ENCODE results near the gene PLCG1. TPM values are rescaled to one million over a fixed set of nuclear protein-coding genes. Genes with fewer than 3 reads are reported as not detected.

The PLCG1 gene
- total RNA-seq, 1 donor from 2014 or later: 89.3 TPM

DNA sequence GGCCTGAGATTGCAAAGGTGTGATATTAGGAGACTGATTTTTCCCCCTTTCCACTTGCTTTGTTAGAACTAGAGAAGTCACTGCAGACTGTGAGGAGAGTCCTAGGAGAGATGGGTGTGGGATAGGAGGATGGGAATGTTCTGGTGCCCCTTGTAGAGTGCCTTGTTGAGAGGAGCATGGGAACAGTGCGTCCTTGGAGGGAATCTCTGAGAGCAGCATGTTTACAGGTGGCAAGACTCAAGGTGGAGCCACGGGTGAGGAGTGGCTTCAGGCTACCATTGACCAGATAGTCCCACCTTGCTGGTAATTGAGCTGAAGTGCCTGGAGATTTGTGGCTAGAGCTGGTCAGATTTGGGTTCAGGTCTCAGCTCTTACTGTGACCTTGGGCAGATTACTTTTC, 6.0 kb downstream of the PLCG1 start:
- Histone ChIP-seq H3K36me3 (ENCODE audit: control insufficient read depth, insufficient read depth, low read length) (no peaks in the 10 kb centered on the region), H3K27me3 (ENCODE audit: control insufficient read depth, insufficient read depth, low read length) (no peaks in the 10 kb centered on the region), H3K4me3 (ENCODE audit: low read depth, low read length) (no peak overlapping the region)
- DNase-seq (ENCODE audit: low read depth): no peak
- TF ChIP-seq, protein P1, sequence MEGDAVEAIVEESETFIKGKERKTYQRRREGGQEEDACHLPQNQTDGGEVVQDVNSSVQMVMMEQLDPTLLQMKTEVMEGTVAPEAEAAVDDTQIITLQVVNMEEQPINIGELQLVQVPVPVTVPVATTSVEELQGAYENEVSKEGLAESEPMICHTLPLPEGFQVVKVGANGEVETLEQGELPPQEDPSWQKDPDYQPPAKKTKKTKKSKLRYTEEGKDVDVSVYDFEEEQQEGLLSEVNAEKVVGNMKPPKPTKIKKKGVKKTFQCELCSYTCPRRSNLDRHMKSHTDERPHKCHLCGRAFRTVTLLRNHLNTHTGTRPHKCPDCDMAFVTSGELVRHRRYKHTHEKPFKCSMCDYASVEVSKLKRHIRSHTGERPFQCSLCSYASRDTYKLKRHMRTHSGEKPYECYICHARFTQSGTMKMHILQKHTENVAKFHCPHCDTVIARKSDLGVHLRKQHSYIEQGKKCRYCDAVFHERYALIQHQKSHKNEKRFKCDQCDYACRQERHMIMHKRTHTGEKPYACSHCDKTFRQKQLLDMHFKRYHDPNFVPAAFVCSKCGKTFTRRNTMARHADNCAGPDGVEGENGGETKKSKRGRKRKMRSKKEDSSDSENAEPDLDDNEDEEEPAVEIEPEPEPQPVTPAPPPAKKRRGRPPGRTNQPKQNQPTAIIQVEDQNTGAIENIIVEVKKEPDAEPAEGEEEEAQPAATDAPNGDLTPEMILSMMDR (IDR thresholded peaks at IDR 0.05; ENCODE audit: insufficient read depth, low read length, poor library complexity, severe bottlenecking): no peak

DNA sequence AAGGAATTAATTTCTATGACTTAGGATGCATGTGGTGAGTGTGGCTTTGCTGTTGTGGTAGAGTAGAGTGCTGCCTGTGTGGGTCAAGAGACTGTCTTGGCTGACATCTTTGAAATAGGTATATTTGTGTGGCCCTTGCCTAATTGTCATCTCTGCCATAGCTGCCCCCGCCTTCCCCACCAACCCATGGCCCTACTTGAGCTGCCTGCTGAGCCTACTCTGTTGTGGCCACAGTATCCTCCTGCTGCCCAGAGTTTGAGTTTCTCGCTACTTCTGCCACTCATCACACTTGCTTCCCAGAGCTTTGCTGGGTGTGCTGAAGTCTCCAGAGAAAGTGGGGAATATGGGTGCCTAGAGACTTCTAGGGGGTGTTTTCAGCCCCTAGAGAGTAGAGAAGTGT, 8.0 kb downstream of the PLCG1 start:
- Histone ChIP-seq H3K36me3 (ENCODE audit: control insufficient read depth, insufficient read depth, low read length) (no peaks in the 10 kb centered on the region), H3K4me3 (ENCODE audit: low read depth, low read length) (no peak overlapping the region), H3K27me3 (ENCODE audit: control insufficient read depth, insufficient read depth, low read length) (no peaks in the 10 kb centered on the region)
- DNase-seq (ENCODE audit: low read depth): no peak
- TF ChIP-seq, protein P1 (IDR thresholded peaks at IDR 0.05; ENCODE audit: insufficient read depth, low read length, poor library complexity, severe bottlenecking): no peak

DNA sequence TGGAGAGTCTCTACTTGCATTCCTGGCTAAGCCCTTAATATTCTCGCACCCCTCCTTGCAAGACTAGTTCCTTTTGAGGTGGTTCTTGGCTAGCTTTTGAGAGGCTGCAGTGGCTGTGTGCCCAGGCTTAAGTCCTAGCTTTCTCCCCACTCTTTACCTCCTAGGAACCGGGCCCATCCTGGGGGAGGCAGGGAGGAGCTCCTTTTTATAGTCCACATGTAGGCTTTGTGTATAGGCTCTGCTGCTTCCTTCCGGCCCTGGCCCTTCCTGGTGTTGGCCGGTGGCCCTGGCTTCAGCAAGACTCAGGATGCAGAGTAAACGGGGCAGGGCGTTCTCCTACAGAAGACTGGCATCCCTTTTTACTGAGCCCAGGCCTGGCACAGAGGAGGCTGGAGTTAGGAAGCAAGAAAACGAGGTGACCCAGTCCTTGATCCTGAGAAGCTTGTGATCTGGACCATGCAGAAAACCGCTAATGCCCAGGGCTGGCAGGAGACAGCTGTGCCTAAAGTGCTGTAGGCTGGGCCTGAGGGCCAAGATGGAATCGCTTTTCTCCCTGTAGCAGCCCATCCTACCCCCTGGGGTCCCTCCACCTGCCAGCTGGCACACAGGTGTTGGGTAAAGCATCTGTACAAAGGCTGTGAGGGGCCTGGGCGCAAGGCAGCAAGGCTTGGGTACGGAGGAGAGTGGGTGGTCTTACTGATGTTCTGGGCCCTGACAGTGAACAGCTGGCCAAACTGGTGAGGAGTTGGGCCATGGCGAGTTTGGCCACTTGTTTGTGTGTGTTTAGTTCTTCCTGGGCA, 8.7 kb downstream of the PLCG1 start:
- TF ChIP-seq, protein P1 (IDR thresholded peaks at IDR 0.05; ENCODE audit: insufficient read depth, low read length, poor library complexity, severe bottlenecking): no peak
- DNase-seq (ENCODE audit: low read depth): no peak

DNA sequence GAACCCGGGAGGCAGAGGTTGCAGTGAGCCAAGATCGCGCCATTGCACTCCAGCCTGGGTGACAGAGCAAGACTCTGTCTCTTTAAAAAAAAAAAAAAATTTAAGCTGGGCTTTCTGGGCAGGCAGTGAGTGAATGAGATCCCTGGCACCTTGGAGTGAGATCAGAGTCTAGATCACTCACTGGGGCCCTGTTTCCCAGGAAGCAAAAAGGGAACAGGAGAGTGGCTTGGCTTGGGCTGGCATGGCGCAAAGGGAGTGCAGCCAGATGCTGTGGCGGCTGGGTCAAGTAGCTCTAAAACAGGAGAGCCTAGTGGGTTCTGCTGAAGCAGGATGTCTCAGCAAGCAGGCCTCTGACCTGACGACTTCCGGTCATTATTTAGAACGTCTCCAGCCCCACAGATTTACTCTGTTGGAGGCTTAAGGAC, 10.4 kb downstream of the PLCG1 start:
- H3K36me3 ChIP-seq (ENCODE audit: control insufficient read depth, insufficient read depth, low read length): no peaks in the 10 kb centered on the region
- no peak overlapping the region for H3K4me3 ChIP-seq (ENCODE audit: low read depth, low read length)
- DNase-seq (ENCODE audit: low read depth): no peak
- TF ChIP-seq, protein P1 (IDR thresholded peaks at IDR 0.05; ENCODE audit: insufficient read depth, low read length, poor library complexity, severe bottlenecking): no peak
- H3K27me3 ChIP-seq (ENCODE audit: control insufficient read depth, insufficient read depth, low read length): no peaks in the 10 kb centered on the region

More for the DNA sequence above, 8.7 kb downstream of the PLCG1 start:
- H3K36me3 ChIP-seq (ENCODE audit: control insufficient read depth, insufficient read depth, low read length): no peaks in the 10 kb centered on the region
- no peaks in the 10 kb centered on the region for H3K27me3 ChIP-seq (ENCODE audit: control insufficient read depth, insufficient read depth, low read length)
- no peak overlapping the region for H3K4me3 ChIP-seq (ENCODE audit: low read depth, low read length)

DNA sequence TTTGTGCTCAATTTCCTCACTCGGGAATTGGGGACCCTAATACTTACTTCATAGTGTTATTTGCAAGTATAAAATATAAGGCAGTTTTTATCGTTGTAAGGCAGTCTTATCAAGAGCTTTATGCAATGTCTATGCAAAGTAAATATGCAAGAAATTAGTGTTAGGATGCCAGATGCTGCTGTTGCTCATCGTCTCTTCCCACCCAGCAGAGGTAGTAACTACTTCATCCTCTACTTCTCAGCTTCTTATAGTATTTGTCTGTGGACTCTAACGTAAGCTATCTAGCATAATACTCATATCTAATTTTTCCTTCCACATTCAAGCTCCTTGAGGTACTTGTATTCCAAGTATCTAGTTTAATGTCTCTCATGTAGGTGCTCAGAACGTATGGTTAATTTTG, 11.6 kb downstream of the PLCG1 start:
- no peaks in the 10 kb centered on the region for H3K27me3 ChIP-seq (ENCODE audit: control insufficient read depth, insufficient read depth, low read length)
- no peak for DNase-seq (ENCODE audit: low read depth)
- no peaks in the 10 kb centered on the region for H3K36me3 ChIP-seq (ENCODE audit: control insufficient read depth, insufficient read depth, low read length)
- TF ChIP-seq, protein P1 (IDR thresholded peaks at IDR 0.05; ENCODE audit: insufficient read depth, low read length, poor library complexity, severe bottlenecking): no peak
- no peak overlapping the region for H3K4me3 ChIP-seq (ENCODE audit: low read depth, low read length)

DNA sequence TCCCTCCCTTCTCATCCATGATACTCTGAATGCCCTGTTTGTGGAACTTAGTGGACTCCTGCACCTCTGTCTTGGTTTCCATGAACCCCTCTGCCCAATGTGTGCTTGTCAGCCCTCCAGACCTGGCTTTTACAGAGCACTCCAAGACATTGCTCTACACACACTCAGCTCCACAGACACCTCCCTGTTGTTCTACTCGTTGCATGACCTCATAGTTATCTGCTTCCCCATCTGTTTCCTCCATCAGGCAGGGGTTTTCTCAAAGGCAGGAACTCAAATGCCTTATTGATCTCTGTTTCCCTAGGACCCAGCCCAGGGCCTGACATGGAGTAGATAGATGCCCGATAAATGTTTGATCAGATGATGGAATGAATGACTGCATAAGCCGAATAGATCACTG, 13.3 kb downstream of the PLCG1 start:
- H3K27me3 ChIP-seq (ENCODE audit: control insufficient read depth, insufficient read depth, low read length): no peaks in the 10 kb centered on the region
- no peak overlapping the region for H3K4me3 ChIP-seq (ENCODE audit: low read depth, low read length)
- no peaks in the 10 kb centered on the region for H3K36me3 ChIP-seq (ENCODE audit: control insufficient read depth, insufficient read depth, low read length)
- TF ChIP-seq, protein P1 (IDR thresholded peaks at IDR 0.05; ENCODE audit: insufficient read depth, low read length, poor library complexity, severe bottlenecking): no peak
- DNase-seq (ENCODE audit: low read depth): no peak

Data from kidney epithelial cell (primary cell).